ENCODE results near the gene BRAF. TPM values are rescaled to one million over a fixed set of nuclear protein-coding genes. Genes with fewer than 3 reads are reported as not detected.
"Not testable (repeated sequence)": the region's sequence is repeated elsewhere in the genome, so short reads cannot be mapped to it uniquely, and the experiment has no call there.

Gene BRAF
- total RNA-seq, 6 experiments from 2014 or later = 9.0 to 17.7 (median 13.2) TPM

- WGBS (ENCODE audit: insufficient coverage, low coverage, low lambda C conversion rate, missing lambda C conversion rate) = 71% methylated on average over 1 of the region's 1 CpG
- Histone ChIP-seq H3K27ac (no peak overlapping the region), H3K27me3 (no peaks in the 10 kb centered on the region), H3K4me3 (no peak overlapping the region), H3K9me3 (no peaks in the 10 kb centered on the region), H3K4me1 (no peaks in the 10 kb centered on the region), H3K36me3 (no peaks in the 10 kb centered on the region)
- TF ChIP-seq, protein P1, sequence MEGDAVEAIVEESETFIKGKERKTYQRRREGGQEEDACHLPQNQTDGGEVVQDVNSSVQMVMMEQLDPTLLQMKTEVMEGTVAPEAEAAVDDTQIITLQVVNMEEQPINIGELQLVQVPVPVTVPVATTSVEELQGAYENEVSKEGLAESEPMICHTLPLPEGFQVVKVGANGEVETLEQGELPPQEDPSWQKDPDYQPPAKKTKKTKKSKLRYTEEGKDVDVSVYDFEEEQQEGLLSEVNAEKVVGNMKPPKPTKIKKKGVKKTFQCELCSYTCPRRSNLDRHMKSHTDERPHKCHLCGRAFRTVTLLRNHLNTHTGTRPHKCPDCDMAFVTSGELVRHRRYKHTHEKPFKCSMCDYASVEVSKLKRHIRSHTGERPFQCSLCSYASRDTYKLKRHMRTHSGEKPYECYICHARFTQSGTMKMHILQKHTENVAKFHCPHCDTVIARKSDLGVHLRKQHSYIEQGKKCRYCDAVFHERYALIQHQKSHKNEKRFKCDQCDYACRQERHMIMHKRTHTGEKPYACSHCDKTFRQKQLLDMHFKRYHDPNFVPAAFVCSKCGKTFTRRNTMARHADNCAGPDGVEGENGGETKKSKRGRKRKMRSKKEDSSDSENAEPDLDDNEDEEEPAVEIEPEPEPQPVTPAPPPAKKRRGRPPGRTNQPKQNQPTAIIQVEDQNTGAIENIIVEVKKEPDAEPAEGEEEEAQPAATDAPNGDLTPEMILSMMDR (IDR thresholded peaks at IDR 0.05) = no peak
- TF ChIP-seq POLR2A (IDR thresholded peaks at IDR 0.05) = no peak
- intact Hi-C loops (cut with DNase I) = no loop called here
- DNase-seq = no peak
- no peak for ATAC-seq
Observed at GRCh38 chr7:140940898-140941297, 16.2 kb upstream of the BRAF start.

GRCh38 chr7:140937702-140938264 is 13.1 kb upstream of the BRAF start:
- no peak for TF ChIP-seq POLR2A (IDR thresholded peaks at IDR 0.05)
- TF ChIP-seq, protein P1 (IDR thresholded peaks at IDR 0.05) = no peak
- DNase-seq = no peak
- intact Hi-C loops (cut with DNase I) = no loop called here
- WGBS (ENCODE audit: insufficient coverage, low coverage, low lambda C conversion rate, missing lambda C conversion rate) = 94% methylated on average over 3 of the region's 3 CpGs
- no peaks in the 10 kb centered on the region for H3K9me3 ChIP-seq
- H3K4me3 ChIP-seq = no peak overlapping the region
- H3K27me3 ChIP-seq = no peaks in the 10 kb centered on the region
- H3K36me3 ChIP-seq = no peaks in the 10 kb centered on the region
- no peak for ATAC-seq
- no peaks in the 10 kb centered on the region for H3K4me1 ChIP-seq
- no peak overlapping the region for H3K27ac ChIP-seq

- DNase-seq = no peak
- Histone ChIP-seq H3K9me3 (no peaks in the 10 kb centered on the region), H3K27me3 (no peaks in the 10 kb centered on the region), H3K4me3 (no peak overlapping the region), H3K4me1 (peaks cover 0 to 6% (median 0%) of the 10 kb centered on the region in 4 donors), H3K27ac (no peak overlapping the region), H3K36me3 (no peaks in the 10 kb centered on the region)
- WGBS (ENCODE audit: insufficient coverage, low coverage, low lambda C conversion rate, missing lambda C conversion rate) = 46% methylated on average over 3 of the region's 4 CpGs
- no peak for TF ChIP-seq POLR2A (IDR thresholded peaks at IDR 0.05)
- TF ChIP-seq, protein P1 (IDR thresholded peaks at IDR 0.05) = no peak
- ATAC-seq = no peak
- intact Hi-C loops (cut with DNase I) = no loop called here
Observed at GRCh38 chr7:140928491-140929309, 4.0 kb upstream of the BRAF start.

- H3K36me3 ChIP-seq; H3K4me3 ChIP-seq; H3K27me3 ChIP-seq; DNase-seq; ATAC-seq; intact Hi-C loops (cut with DNase I); H3K27ac ChIP-seq; H3K9me3 ChIP-seq: not testable (repeated sequence)
- 89% methylated on average over 4 of the region's 4 CpGs for WGBS (ENCODE audit: insufficient coverage, low coverage, low lambda C conversion rate, missing lambda C conversion rate)
- peaks cover 0 to 12% (median 0%) of the 10 kb centered on the region in 4 donors for H3K4me1 ChIP-seq
Observed at GRCh38 chr7:140927945-140928344, 3.2 kb upstream of the BRAF start.

DNA sequence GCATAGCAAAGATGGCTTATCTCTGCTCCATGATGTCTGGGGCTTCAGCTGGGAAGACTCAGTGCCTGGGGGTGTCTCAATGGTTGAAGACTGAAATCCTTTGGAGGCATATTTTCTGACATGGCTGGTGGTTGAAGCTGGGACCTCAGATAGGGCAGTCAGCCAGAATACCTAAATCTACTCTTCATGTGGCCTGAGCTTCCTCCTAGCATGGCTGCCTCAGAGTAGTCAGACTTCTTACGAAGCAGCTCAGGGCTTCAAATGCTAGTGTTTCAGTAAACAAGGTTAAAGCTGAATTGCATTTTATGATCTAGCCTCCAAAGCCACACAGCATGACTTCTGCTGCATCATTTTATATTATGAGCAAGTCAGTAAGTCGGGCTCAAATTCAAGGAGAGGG is 2.6 kb upstream of the BRAF start:
- H3K36me3 ChIP-seq = no peaks in the 10 kb centered on the region
- no peak overlapping the region for H3K4me3 ChIP-seq
- WGBS (ENCODE audit: insufficient coverage, low coverage, low lambda C conversion rate, missing lambda C conversion rate) = 89% methylated on average over 1 of the region's 2 CpGs
- DNase-seq = no peak
- no peaks in the 10 kb centered on the region for H3K9me3 ChIP-seq
- H3K27ac ChIP-seq = no peak overlapping the region
- no peak for ATAC-seq
- intact Hi-C loops (cut with DNase I) = no loop called here
- H3K27me3 ChIP-seq = no peaks in the 10 kb centered on the region
- H3K4me1 ChIP-seq = peaks cover 0 to 17% (median 0%) of the 10 kb centered on the region in 4 donors
- TF ChIP-seq, protein P1 (IDR thresholded peaks at IDR 0.05) = no peak
- no peak for TF ChIP-seq POLR2A (IDR thresholded peaks at IDR 0.05)

Measured in right lobe of liver (tissue), 6 donors.